ENCODE results near the gene UCKL1.

- TF ChIP-seq, protein P1, sequence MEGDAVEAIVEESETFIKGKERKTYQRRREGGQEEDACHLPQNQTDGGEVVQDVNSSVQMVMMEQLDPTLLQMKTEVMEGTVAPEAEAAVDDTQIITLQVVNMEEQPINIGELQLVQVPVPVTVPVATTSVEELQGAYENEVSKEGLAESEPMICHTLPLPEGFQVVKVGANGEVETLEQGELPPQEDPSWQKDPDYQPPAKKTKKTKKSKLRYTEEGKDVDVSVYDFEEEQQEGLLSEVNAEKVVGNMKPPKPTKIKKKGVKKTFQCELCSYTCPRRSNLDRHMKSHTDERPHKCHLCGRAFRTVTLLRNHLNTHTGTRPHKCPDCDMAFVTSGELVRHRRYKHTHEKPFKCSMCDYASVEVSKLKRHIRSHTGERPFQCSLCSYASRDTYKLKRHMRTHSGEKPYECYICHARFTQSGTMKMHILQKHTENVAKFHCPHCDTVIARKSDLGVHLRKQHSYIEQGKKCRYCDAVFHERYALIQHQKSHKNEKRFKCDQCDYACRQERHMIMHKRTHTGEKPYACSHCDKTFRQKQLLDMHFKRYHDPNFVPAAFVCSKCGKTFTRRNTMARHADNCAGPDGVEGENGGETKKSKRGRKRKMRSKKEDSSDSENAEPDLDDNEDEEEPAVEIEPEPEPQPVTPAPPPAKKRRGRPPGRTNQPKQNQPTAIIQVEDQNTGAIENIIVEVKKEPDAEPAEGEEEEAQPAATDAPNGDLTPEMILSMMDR (IDR thresholded peaks at IDR 0.05) = no peak
- no peak for TF ChIP-seq POLR2A (IDR thresholded peaks at IDR 0.05)
These were observed 32.6 kb downstream of the UCKL1 start for GRCh38 chr20:63923651-63924050.
